Activated naive CD4-positive, alpha-beta T cell treated with anti-CD3 and anti-CD28 coated beads, Interleukin-2, amount 10 ng/mL, durations not matched to agents 7 days and 5 days (primary cell): Measurements from ENCODE around the gene FAM199X.
A peak's percentile ranks its signal among the peaks of the same experiment; 100 is the strongest.

Source experiments
- CTCF ChIA-PET: fragments of 350-600 bp; sonication (Branson Sonifier 250); formaldehyde crosslinking; loops from one replicate; lab custom pipeline; 2021; ENCODE audit warnings: antibody characterized with exemption; lab: Charles Lee
- DNase-seq: peaks from one replicate; pipeline ENCODE4 v3.0.0-alpha.2; 2020
- H3K27ac Mint-ChIP-seq: one replicate; pipeline ENCODE4 v1.8.0; 2021; ENCODE audit warnings: mild to moderate bottlenecking, moderate library complexity, mixed read lengths
- H3K27me3 Mint-ChIP-seq: one replicate; pipeline ENCODE4 v1.8.0; 2021; ENCODE audit warnings: mild to moderate bottlenecking, mixed read lengths
- H3K36me3 Mint-ChIP-seq: one replicate; pipeline ENCODE4 v1.8.0; 2021; ENCODE audit warnings: mixed read lengths
- H3K4me1 Mint-ChIP-seq: one replicate; pipeline ENCODE4 v1.8.0; 2021; ENCODE audit warnings: mixed read lengths
- H3K4me3 Mint-ChIP-seq: one replicate; pipeline ENCODE4 v1.8.0; 2021; ENCODE audit warnings: mild to moderate bottlenecking, moderate library complexity, mixed read lengths
- H3K9me3 Mint-ChIP-seq: one replicate; pipeline ENCODE4 v1.8.0; 2021; ENCODE audit warnings: mixed read lengths

Gene FAM199X

DNA sequence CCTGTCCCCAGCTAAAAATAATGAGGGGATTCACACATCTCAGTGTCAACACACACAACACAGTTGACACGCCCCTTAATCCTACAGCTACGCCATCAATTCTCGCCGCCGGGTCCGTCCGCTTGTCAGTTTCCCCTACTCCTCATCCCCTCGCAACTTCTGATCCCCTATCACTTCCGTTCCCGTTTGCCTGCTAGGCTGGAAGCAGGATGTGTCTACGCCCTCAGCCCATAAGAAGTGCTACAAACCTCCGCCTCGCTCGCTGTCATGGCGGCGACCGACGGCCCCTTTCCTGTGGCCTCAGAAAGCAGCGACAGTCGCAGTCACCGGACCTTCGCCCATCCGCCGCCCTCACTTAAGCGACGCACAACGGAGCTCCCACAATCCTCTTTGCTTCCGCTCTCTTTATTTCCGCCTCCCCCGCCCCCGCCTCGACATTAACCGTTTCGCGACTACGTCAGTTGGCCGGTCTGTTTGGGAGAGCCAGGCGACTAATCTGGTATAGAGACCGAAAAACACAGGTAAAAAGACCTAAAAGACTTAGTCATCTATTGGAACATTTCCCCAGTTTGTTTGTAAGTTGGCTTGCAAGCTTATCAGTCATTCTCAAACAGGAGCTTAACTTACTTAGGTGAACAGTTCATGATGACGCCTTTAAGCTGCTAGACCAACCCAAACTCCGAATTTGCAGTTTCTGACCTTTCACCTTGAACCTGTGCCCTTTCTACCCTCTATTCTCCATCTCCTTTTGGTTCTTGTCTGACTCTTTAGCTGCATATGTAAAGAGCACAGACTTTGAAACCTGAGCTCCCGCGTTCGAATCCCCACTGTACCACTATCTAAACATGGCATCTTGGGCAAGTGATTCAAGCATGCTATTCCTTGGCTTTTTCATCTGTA is 9.4 kb upstream of the FAM199X start, which contains the start of gene SLC25A53:
Gene SLC25A53 (minus strand): TSS at position 380 of the 900 bp plus-strand sequence. CDS start 51,752 bp downstream, outside the sequence.
- H3K4me1 Mint-ChIP-seq = peaks cover 14% of the 10 kb centered on the region
- H3K4me3 Mint-ChIP-seq = peak within 1 kb of the TSS; percentile 81
- CTCF ChIA-PET = interaction anchor here (0.7 to 1.8 kb wide), 2 partner anchors 9 to 45 kb away, joined by 3 to 12 read pairs; partner anchors contain the start of gene FAM199X

DNA sequence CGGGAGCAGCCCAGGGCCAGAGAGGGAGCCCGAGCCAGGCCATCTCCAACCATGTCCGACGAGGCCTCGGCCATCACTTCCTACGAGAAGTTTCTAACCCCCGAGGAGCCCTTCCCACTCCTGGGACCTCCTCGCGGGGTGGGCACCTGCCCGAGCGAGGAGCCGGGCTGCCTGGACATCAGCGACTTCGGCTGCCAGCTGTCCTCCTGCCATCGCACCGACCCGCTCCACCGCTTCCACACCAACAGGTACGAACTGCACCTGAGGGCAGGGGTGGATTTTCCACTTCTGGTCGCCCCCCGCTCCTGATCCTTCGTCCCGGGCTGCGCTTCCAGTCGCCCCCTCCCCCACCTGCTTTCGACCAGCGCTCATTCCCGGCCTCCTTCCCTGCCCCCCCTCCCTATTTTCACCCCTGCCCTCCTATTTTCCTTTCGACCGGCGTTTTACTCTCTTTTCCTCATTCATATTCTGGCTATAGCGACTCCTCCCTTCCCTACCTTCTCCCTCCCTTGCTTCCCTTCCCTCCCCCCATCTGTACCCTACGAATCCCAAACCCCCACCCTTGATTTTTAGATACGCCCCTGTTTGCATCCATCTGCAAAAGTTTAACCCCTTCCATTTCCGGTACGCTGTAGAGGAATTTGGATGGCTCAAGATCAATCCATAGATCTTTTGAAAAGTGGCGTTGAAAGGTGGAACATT is 633 bp downstream of the FAM199X start:
- CTCF ChIA-PET = interaction anchor here (2.6 kb wide), 1 partner anchor 10 kb away, joined by 12 read pairs; the partner anchor contains the start of gene SLC25A53
- Mint-ChIP-seq H3K27ac (peak overlapping the region; percentile 45), H3K4me3 (peak overlapping the region; percentile 76), H3K36me3 (peaks cover 5% of the 10 kb centered on the region), H3K9me3 (no peaks in the 10 kb centered on the region), H3K27me3 (no peaks in the 10 kb centered on the region), H3K4me1 (peaks cover 29% of the 10 kb centered on the region)
- no peak for DNase-seq

More for the DNA sequence above, 9.4 kb upstream of the FAM199X start, which contains the start of gene SLC25A53:
- DNase-seq = peak; percentile 83
- Mint-ChIP-seq H3K9me3 (no peaks in the 10 kb centered on the region), H3K27me3 (no peaks in the 10 kb centered on the region), H3K36me3 (no peaks in the 10 kb centered on the region), H3K27ac (peak within 1 kb of the TSS; percentile 95)

DNA sequence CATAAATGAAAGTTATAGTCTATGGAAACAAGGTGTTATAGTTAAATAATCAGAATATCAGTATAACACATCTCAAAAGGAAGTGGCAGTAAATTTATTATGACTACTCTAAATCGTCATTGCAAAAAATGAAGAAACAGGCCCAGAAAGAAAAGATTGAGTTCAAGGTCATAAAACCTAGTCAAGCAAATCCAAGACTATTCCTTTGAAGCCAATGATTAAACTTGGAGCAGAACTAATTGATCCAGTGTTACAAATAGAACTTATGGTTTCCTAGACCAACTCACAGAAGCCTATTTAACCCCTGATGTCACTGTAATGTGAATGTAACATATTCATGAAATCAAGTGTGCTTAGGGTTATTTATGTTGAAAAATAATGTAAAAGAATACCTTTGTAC is 1.9 kb downstream of the FAM199X start:
- H3K9me3 Mint-ChIP-seq = no peaks in the 10 kb centered on the region
- no peak overlapping the region for H3K27ac Mint-ChIP-seq
- CTCF ChIA-PET = no interaction called here
- no peaks in the 10 kb centered on the region for H3K27me3 Mint-ChIP-seq
- peaks cover 29% of the 10 kb centered on the region for H3K4me1 Mint-ChIP-seq
- H3K4me3 Mint-ChIP-seq = peak overlapping the region; percentile 76
- no peak for DNase-seq
- H3K36me3 Mint-ChIP-seq = peaks cover 5% of the 10 kb centered on the region

DNA sequence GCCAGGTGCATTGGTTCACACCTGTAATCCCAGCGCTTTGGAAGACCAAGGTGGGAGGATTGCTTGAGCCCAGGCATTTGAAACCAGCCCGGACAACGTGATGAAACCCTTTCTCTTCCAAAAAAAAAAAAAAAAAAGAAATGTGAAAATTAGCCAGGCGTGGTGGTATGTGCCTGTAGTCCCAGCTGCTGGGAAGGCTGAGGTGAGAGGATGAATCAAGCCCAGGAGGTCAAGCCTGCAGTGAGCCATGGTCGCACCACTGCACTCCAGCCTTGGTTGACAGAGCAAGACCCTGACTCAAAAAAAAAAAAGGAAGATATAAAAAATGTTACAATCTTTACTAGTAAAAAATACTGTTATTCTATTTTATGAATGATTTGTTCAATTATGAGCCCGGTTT is 5.9 kb downstream of the FAM199X start:
- Mint-ChIP-seq H3K27me3 (no peaks in the 10 kb centered on the region), H3K4me1 (peaks cover 23% of the 10 kb centered on the region), H3K36me3 (peaks cover 10% of the 10 kb centered on the region), H3K27ac (no peak overlapping the region), H3K4me3 (no peak overlapping the region), H3K9me3 (no peaks in the 10 kb centered on the region)
- DNase-seq = no peak
- CTCF ChIA-PET = no interaction called here

DNA sequence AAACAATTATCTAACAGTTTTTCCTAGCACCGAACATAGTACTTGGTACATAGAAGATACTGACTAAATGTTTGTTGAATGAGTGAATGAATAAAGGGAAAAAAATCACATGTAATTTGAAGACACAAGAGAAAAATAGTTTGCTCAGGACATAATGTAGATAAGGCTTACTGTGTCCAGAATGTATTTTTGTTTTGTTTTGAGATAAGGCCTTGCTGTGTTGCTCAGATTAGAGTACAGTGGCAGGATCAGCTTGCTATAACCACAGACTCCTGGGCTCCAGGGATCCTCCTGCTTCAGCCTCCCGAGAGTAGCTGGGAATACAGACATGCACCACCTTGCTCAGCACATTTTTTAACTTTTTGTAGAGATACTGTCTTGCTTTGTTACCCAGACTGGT is 6.5 kb downstream of the FAM199X start:
- no peak for DNase-seq
- CTCF ChIA-PET = no interaction called here
- Mint-ChIP-seq H3K4me3 (no peak overlapping the region), H3K4me1 (peaks cover 18% of the 10 kb centered on the region), H3K9me3 (no peaks in the 10 kb centered on the region), H3K27ac (no peak overlapping the region), H3K36me3 (peaks cover 12% of the 10 kb centered on the region), H3K27me3 (no peaks in the 10 kb centered on the region)

DNA sequence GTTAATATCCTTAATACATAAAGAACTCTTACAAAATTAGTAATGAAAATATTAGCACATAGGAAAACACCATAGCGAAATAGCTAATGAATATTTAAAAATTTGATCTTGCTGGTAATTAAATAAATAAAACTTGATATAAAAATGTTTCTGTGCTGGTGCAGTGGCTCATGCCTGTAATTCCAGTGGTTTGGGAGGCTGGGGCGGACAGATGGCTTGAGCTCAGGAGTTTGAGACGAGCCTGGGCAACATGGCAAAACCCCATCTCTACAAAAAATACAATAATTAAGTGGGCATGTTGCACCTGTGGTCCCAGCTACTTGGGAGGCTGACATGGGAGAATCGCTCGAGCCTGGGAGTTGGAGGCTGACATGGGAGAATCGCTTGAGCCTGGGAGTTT is 7.6 kb downstream of the FAM199X start:
- Mint-ChIP-seq H3K9me3 (no peaks in the 10 kb centered on the region), H3K4me1 (peaks cover 9% of the 10 kb centered on the region), H3K27me3 (no peaks in the 10 kb centered on the region), H3K4me3 (no peak overlapping the region), H3K36me3 (peaks cover 12% of the 10 kb centered on the region), H3K27ac (no peak overlapping the region)
- DNase-seq = no peak
- CTCF ChIA-PET = no interaction called here

DNA sequence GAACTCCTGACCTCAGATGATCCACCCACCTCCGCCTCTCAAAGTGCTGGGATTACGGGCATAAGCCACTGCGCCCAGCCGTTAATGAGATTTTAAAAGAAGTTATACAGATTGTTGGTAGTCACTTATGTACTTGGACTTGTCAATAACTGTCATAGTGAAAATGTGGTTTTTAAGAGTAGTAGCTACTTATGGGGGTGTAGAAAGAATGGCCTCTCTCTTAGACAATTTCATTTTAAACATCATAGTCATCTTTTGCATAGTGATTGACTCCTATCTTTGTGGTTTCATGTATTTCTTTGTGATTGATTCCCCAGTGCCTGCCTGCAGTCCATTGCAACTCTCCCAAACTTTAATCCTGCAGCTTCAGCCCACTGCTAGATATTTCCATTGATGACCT is 17.4 kb downstream of the FAM199X start:
- H3K27me3 Mint-ChIP-seq = no peaks in the 10 kb centered on the region
- no peaks in the 10 kb centered on the region for H3K4me1 Mint-ChIP-seq
- CTCF ChIA-PET = interaction anchor here (1.2 kb wide), 1 partner anchor 12 kb away, joined by 3 read pairs; no protein-coding TSS in a partner anchor
- no peak overlapping the region for H3K27ac Mint-ChIP-seq
- no peak overlapping the region for H3K4me3 Mint-ChIP-seq
- no peaks in the 10 kb centered on the region for H3K9me3 Mint-ChIP-seq
- no peak for DNase-seq
- H3K36me3 Mint-ChIP-seq = peaks cover 6% of the 10 kb centered on the region

DNA sequence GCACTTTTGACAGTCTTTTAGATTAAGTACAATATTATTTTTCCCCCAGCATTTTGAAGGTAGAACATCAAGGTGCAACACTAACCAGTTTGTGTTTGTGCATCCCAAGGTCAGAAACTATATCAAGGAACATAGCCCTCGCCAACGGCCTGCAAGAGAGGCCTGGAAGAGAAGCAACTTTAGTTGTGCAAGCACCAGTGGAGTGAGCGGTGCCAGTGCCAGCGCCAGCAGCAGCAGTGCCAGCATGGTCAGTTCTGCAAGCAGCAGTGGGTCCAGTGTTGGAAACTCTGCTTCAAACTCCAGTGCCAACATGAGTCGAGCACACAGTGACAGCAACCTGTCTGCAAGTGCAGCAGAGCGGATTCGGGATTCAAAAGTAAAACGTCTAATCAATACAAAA is 21.7 kb downstream of the FAM199X start:
- Mint-ChIP-seq H3K9me3 (no peaks in the 10 kb centered on the region), H3K4me3 (no peak overlapping the region), H3K4me1 (no peaks in the 10 kb centered on the region), H3K27me3 (no peaks in the 10 kb centered on the region), H3K27ac (no peak overlapping the region), H3K36me3 (peaks cover 10% of the 10 kb centered on the region)
- CTCF ChIA-PET = no interaction called here
- DNase-seq = no peak

DNA sequence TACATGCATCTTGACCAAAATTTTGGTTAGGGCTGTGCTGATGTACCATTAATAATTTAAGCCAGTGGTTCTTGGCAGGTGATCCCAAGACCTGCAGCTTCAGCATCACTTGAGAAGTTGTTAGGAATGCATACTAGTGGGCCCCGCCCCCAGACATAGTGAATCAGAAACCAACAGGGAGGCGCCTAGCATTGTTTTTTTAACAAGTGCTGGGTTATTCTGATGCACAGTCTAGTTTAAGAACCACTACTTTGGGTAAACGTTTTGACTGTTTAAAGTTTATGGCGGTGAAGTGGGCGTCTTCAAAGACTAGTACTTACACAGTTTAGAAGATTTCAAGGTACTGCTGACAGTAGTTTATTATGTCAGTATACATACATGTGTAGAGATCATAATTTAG is 23.6 kb downstream of the FAM199X start:
- Mint-ChIP-seq H3K4me1 (no peaks in the 10 kb centered on the region), H3K4me3 (no peak overlapping the region), H3K27ac (no peak overlapping the region), H3K36me3 (peaks cover 9% of the 10 kb centered on the region), H3K9me3 (no peaks in the 10 kb centered on the region), H3K27me3 (no peaks in the 10 kb centered on the region)
- CTCF ChIA-PET = no interaction called here
- no peak for DNase-seq

DNA sequence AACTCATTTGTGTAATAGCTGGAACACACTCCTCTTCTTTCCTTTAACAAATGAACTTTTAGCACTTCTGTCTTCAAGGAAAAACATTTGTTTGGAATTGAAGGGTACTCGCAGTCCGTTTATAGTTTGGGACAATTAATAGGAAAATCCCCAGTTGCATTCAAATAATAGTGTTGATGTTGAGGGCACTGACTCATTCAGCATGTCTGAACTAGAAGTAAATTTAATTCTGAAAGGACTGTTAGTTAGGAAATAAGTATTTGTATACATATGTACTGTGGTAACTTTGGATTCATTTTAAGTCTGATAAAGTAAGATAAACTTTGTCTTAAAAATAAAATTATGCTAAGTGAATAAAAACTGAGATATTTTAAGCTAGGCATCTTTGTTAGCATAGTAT is 27.2 kb downstream of the FAM199X start:
- H3K4me3 Mint-ChIP-seq = no peak overlapping the region
- peaks cover 7% of the 10 kb centered on the region for H3K36me3 Mint-ChIP-seq
- H3K27ac Mint-ChIP-seq = no peak overlapping the region
- no peak for DNase-seq
- no peaks in the 10 kb centered on the region for H3K4me1 Mint-ChIP-seq
- H3K27me3 Mint-ChIP-seq = no peaks in the 10 kb centered on the region
- CTCF ChIA-PET = no interaction called here
- H3K9me3 Mint-ChIP-seq = no peaks in the 10 kb centered on the region

DNA sequence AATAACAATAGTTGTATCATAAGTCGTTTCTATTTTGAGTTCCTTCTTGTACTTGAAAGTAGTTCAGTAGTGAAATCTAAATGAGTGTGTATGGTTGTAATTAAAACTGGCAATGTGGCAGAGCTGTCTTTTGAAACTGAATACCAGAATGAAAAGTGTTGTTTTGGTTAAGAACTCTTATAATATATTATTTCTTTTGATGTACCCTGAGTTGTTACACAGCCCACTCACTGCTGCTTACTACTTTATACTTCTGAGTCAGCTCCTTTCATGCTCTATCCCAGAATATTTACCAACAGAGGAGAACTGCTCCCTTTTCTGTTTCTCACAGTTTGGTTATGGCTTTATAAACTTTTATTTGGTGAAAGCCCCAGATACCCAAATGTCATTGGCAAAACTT is 28.8 kb downstream of the FAM199X start:
- peaks cover 5% of the 10 kb centered on the region for H3K36me3 Mint-ChIP-seq
- H3K27me3 Mint-ChIP-seq = no peaks in the 10 kb centered on the region
- CTCF ChIA-PET = interaction anchor here (1.1 to 1.5 kb wide), 5 partner anchors 9 to 76 kb away, joined by 3 to 8 read pairs (median 4); no protein-coding TSS in a partner anchor
- no peak overlapping the region for H3K27ac Mint-ChIP-seq
- H3K4me3 Mint-ChIP-seq = no peak overlapping the region
- no peak for DNase-seq
- H3K9me3 Mint-ChIP-seq = no peaks in the 10 kb centered on the region
- no peaks in the 10 kb centered on the region for H3K4me1 Mint-ChIP-seq

DNA sequence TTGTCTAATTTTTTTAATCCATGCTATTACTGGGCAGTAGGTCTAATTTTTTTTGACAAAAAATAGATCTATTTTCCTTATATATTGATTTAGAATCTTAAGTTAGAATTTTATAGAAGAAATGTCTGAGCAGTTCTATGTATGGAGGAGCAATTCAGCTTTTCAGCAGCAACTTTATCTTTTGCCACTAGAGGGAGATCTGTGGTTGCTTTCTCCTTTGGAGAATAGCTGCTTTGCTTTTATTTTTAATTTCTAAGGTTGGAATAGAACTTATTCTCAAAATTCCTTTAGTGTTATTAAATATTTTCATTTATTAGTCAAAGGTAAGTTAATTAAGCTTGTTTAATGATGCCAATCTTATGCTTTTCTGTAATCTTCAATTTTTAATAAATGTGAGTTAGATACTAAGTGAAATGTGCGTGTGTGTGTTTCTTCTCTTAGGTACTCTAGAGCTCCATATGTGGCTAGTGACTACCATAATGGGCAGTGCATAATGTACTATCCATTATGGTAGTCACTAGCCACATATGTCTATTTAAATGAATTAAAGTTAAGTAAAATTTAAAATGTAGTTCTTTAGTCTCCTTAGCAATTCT is 29.3 kb downstream of the FAM199X start:
- H3K27ac Mint-ChIP-seq = no peak overlapping the region
- no peaks in the 10 kb centered on the region for H3K27me3 Mint-ChIP-seq
- no peak overlapping the region for H3K4me3 Mint-ChIP-seq
- no peaks in the 10 kb centered on the region for H3K4me1 Mint-ChIP-seq
- peaks cover 3% of the 10 kb centered on the region for H3K36me3 Mint-ChIP-seq
- H3K9me3 Mint-ChIP-seq = no peaks in the 10 kb centered on the region
- CTCF ChIA-PET = interaction anchor here (0.8 to 1.5 kb wide), 9 partner anchors 8 to 279 kb away, joined by 3 to 8 read pairs (median 3); no protein-coding TSS in a partner anchor
- peak; percentile 21 for DNase-seq

DNA sequence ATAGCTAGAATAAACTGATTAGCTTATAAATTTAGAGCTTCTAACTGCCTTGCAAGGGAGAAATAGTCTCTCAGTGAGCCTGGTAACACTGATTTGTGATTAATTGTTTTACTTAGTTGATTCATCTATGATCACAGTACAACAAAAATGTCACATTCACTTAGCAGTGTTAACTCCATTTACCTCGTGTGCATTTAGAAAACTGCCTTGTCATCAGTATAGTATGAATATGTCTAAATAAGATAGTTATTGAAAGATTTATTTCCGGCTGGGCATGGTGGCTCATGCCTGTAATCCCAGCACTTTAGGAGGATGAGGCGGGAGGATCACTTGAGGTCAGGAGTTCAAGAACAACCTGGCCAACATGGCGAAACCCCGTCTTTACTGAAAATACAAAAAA is 39.3 kb downstream of the FAM199X start:
- no peak overlapping the region for H3K4me3 Mint-ChIP-seq
- no peaks in the 10 kb centered on the region for H3K9me3 Mint-ChIP-seq
- H3K36me3 Mint-ChIP-seq = no peaks in the 10 kb centered on the region
- no peak for DNase-seq
- peaks cover 4% of the 10 kb centered on the region for H3K27me3 Mint-ChIP-seq
- no peak overlapping the region for H3K27ac Mint-ChIP-seq
- CTCF ChIA-PET = interaction anchor here (2.3 kb wide), 1 partner anchor 10 kb away, joined by 8 read pairs; no protein-coding TSS in a partner anchor
- no peaks in the 10 kb centered on the region for H3K4me1 Mint-ChIP-seq

DNA sequence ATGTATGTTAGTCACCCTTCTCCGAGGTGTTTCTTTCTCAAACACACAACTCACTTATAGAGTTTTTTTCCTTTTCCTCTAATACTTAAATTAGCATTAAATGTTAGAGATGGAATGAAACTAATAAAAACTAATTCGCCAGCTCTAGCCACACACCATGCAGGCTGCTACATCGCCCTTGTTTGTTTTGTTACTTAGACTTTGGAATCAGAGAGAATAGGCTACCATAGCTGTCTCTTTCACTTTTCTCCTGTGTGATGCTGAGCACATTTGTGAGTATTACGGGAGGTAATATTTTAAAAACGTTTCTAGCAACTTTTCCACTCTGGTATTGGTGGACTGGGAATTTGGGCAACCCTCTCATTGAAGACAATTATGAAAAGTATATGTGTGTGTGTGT is 44.9 kb downstream of the FAM199X start:
- CTCF ChIA-PET = no interaction called here
- no peak for DNase-seq
- no peaks in the 10 kb centered on the region for H3K9me3 Mint-ChIP-seq
- H3K27ac Mint-ChIP-seq = no peak overlapping the region
- H3K4me3 Mint-ChIP-seq = no peak overlapping the region
- H3K4me1 Mint-ChIP-seq = no peaks in the 10 kb centered on the region
- peaks cover 4% of the 10 kb centered on the region for H3K27me3 Mint-ChIP-seq
- no peaks in the 10 kb centered on the region for H3K36me3 Mint-ChIP-seq
